Epithelial cell of umbilical artery (primary cell): Measurements from ENCODE around the gene TCP10L. TPM values are rescaled to one million over a fixed set of nuclear protein-coding genes. Genes with fewer than 3 reads are reported as not detected.

ENCODE experiments used
- total RNA-seq: library from RNA; depleted of rRNA; stranded (reverse); fragments of >200 nt; gene quantifications from 2 replicates; pipeline ENCODE4 v1.2.3, GENCODE V29; 2014

Gene TCP10L, protein sequence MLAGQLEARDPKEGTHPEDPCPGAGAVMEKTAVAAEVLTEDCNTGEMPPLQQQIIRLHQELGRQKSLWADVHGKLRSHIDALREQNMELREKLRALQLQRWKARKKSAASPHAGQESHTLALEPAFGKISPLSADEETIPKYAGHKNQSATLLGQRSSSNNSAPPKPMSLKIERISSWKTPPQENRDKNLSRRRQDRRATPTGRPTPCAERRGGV
- not detected in 2 replicates for total RNA-seq

DNA sequence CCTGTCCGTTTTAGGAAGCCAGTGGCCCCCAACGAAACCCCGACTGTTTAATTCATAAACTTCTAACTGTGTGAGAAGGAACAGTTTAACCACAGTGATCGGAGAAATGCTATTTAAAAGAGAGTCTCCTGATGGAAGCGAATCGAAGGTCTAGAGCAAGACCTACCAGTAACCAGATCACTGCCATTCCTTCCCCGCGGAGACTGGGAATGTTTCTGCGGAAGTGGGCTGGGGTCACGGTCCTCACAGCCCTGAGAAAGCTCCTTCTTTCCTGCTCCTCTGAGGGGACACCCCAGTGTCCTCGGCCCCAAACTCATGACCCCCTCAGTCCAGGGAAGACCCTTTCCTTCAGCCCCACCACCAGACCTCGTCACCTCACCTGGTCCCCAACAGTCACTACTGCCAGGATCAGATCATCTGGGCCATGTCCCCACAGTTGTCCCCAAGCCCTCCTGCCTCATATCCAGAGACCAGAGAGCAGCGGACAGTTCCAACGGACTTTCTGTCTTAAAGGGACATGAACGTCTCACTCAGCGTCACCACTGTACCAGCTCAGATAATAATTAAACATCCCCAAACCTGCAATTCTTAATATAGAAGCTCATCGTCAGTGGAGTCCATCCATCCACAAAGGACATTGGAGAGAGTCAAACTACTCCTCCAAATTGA, at the start of gene TCP10L:
Gene TCP10L, minus strand, starts transcription at position 482 of the 669 bp plus-strand sequence. CDS start 1,219 bp downstream, outside the sequence.

DNA sequence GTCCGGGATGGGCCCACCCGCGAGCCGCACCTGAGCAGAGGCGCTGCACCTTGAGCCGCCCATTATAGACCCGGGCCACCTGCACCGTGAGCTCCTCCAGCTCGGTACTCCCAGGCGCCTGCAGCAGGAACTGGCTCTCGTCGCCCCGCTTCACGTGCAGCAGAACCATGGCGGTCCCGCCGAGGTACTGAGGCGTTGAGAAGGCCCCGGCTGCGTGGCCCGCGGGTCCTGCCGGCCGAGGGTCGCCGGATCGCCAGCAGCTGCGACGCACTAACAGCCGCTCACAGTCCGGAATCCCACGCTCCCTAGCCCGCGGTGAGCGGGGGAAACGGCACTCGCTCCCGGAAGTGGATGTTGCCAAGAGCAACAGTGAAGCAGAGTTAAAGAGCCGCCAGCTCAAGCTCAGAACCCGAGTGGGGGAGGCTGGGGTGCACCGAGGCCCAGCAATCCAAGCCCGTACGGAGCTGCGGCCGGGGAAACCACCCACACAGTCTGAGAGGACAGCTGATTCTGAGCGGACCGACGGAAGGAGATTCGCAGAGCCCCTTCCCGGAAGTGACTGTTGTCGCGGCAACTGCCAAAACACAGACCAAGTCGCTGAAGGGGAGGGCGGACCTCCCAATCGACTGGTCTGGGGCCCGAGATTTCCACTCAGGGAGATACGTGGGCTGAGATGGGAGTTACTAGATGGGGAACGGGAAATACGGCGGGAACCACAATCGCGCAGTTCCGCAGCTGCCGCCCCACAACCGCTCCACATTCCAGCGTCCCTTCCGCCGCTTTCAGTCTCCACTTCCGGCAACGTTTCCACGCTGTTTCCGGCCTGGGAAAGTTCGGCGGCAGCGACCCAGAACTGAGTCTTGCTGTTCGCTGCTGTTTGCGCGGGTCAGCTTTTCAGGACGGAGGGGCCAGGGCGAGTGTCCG, 27.0 kb upstream of the TCP10L start, which contains the start of gene CFAP298:
Gene CFAP298, minus strand, starts transcription at position 303 of the 924 bp plus-strand sequence. Its CDS starts 134 bp downstream, at position 169.

Other genes starting within 250 kb of the TCP10L start
- gene URB1, start 192.5 kb downstream of the TCP10L start, total RNA-seq: 15.6 and 18.5 TPM in 2 replicates
- gene EVA1C, start 172.8 kb downstream of the TCP10L start, total RNA-seq: 24.2 and 35.1 TPM in 2 replicates
- gene CFAP298, start 26.9 kb upstream of the TCP10L start, total RNA-seq: 25.3 and 34.8 TPM in 2 replicates
- gene SYNJ1, start 142.5 kb upstream of the TCP10L start, total RNA-seq: 4.2 and 10.0 TPM in 2 replicates
- gene PAXBP1, start 186.2 kb upstream of the TCP10L start, total RNA-seq: 22.4 and 36.8 TPM in 2 replicates